WTC11 (cell line): ENCODE data around the gene NATD1. TPM values are rescaled to one million over a fixed set of nuclear protein-coding genes. Genes with fewer than 3 reads are reported as not detected.

Source experiments
- ATAC-seq: fragments of 200-7000 bp; cut with Tn5 transposase; 2 replicates; pipeline ENCODE4 v1.10.0; 2021; ENCODE audit warnings: mild to moderate bottlenecking, moderate library complexity
- CTCF ChIA-PET: fragments of 300-600 bp; sonication (Branson Sonifier 250); formaldehyde crosslinking; loops from one replicate; lab custom pipeline; 2021; ENCODE audit warnings: antibody characterized with exemption; lab: Charles Lee
- POLR2A ChIA-PET: fragments of 350-600 bp; sonication (Branson Sonifier 250); formaldehyde crosslinking; loops from one replicate; lab custom pipeline; 2021; ENCODE audit warnings: antibody characterized with exemption; lab: Charles Lee
- DNase-seq: peaks from one replicate; pipeline ENCODE4 v3.0.0; 2021; ENCODE audit warnings: low spot score
- H3K27ac Mint-ChIP-seq: 2 replicates; pipeline ENCODE4 v1.8.0; 2021; ENCODE audit warnings: mixed read lengths
- H3K27me3 Mint-ChIP-seq: 2 replicates; pipeline ENCODE4 v1.8.0; 2021; ENCODE audit warnings: low read depth, mild to moderate bottlenecking, moderate library complexity, mixed read lengths
- H3K36me3 Mint-ChIP-seq: 2 replicates; pipeline ENCODE4 v1.8.0; 2021; ENCODE audit warnings: mixed read lengths
- H3K4me1 Mint-ChIP-seq: 2 replicates; pipeline ENCODE4 v1.8.0; 2022; ENCODE audit warnings: mixed read lengths
- H3K4me3 Mint-ChIP-seq: 2 replicates; pipeline ENCODE4 v1.8.0; 2021; ENCODE audit warnings: mild to moderate bottlenecking, moderate library complexity, mixed read lengths
- H3K9me3 Mint-ChIP-seq: 2 replicates; pipeline ENCODE4 v1.8.0; 2021; ENCODE audit warnings: mixed read lengths
- FOXP1 ChIP-seq: sonication (generic); formaldehyde crosslinking; IDR thresholded peaks from 2 replicates; pipeline ENCODE4 v1.8.0; 2022; ENCODE audit warnings: missing genetic modification reagents, mild to moderate bottlenecking, moderate library complexity, borderline replicate concordance
- MXD4 ChIP-seq: fragments of 250-450 bp; sonication (Bioruptor Pico); IDR thresholded peaks from 2 replicates; pipeline ENCODE4 v1.8.0; 2021; ENCODE audit warnings: mild to moderate bottlenecking, moderate library complexity, borderline replicate concordance
- NFATC4 ChIP-seq: fragments of 250-450 bp; sonication (Bioruptor Pico); IDR thresholded peaks from 2 replicates; pipeline ENCODE4 v1.9.0; 2021; ENCODE audit warnings: mild to moderate bottlenecking
- NFE2L1 ChIP-seq: sonication (generic); formaldehyde crosslinking; IDR thresholded peaks from 2 replicates; pipeline ENCODE4 v1.8.1; 2023; ENCODE audit warnings: missing genetic modification reagents
- NFYB ChIP-seq: sonication (generic); formaldehyde crosslinking; conservative IDR thresholded peaks from 2 replicates; pipeline ENCODE4 v1.8.0; 2022; ENCODE audit warnings: low read depth, missing genetic modification reagents
- PRDM15 ChIP-seq: sonication (generic); formaldehyde crosslinking; IDR thresholded peaks from 2 replicates; pipeline ENCODE4 v1.8.0; 2022; ENCODE audit warnings: missing genetic modification reagents
- SMAD3 ChIP-seq: sonication (generic); formaldehyde crosslinking; IDR thresholded peaks from 2 replicates; pipeline ENCODE4 v1.8.0; 2022; ENCODE audit warnings: missing genetic modification reagents, mild to moderate bottlenecking, borderline replicate concordance
- SMAD4 ChIP-seq: sonication (generic); formaldehyde crosslinking; IDR thresholded peaks from 2 replicates; pipeline ENCODE4 v1.8.0; 2022; ENCODE audit warnings: mild to moderate bottlenecking, missing genetic modification reagents
- TCF7 ChIP-seq: sonication (generic); formaldehyde crosslinking; IDR thresholded peaks from 2 replicates; pipeline ENCODE4 v1.8.0; 2022; ENCODE audit warnings: mild to moderate bottlenecking, low read depth, missing genetic modification reagents, moderate library complexity
- TEAD1 ChIP-seq: sonication (generic); formaldehyde crosslinking; IDR thresholded peaks from 2 replicates; pipeline ENCODE4 v1.8.0; 2022; ENCODE audit warnings: mild to moderate bottlenecking, missing genetic modification reagents
- TP53 ChIP-seq: sonication (generic); formaldehyde crosslinking; IDR thresholded peaks from 2 replicates; pipeline ENCODE4 v1.8.1; 2023; ENCODE audit warnings: mild to moderate bottlenecking, missing genetic modification reagents
- ZNF219 ChIP-seq: sonication (generic); formaldehyde crosslinking; IDR thresholded peaks from 2 replicates; pipeline ENCODE4 v1.8.0; 2023; ENCODE audit warnings: missing genetic modification reagents, mild to moderate bottlenecking, borderline replicate concordance
- ZNF416 ChIP-seq: fragments of 250-450 bp; sonication (Bioruptor Pico); IDR thresholded peaks from 2 replicates; pipeline ENCODE4 v1.9.0; 2021; ENCODE audit warnings: mild to moderate bottlenecking, inconsistent platforms
- ZNF671 ChIP-seq: fragments of 250-450 bp; sonication (Bioruptor Pico); IDR thresholded peaks from 2 replicates; pipeline ENCODE4 v1.8.0; 2021; ENCODE audit warnings: mild to moderate bottlenecking
- total RNA-seq: library from RNA; stranded (reverse); gene quantifications from 3 replicates; pipeline ENCODE4 v1.2.3, GENCODE V29; 2021
- TF ChIP-seq, protein P1 (sequence below): sonication (generic); formaldehyde crosslinking; IDR thresholded peaks from 2 replicates; pipeline ENCODE4 v1.8.1; 2022; ENCODE audit warnings: mild to moderate bottlenecking, moderate library complexity, missing genetic modification reagents

NATD1 gene
- total RNA-seq, 1 experiment from 2014 or later: 10.1 TPM

DNA sequence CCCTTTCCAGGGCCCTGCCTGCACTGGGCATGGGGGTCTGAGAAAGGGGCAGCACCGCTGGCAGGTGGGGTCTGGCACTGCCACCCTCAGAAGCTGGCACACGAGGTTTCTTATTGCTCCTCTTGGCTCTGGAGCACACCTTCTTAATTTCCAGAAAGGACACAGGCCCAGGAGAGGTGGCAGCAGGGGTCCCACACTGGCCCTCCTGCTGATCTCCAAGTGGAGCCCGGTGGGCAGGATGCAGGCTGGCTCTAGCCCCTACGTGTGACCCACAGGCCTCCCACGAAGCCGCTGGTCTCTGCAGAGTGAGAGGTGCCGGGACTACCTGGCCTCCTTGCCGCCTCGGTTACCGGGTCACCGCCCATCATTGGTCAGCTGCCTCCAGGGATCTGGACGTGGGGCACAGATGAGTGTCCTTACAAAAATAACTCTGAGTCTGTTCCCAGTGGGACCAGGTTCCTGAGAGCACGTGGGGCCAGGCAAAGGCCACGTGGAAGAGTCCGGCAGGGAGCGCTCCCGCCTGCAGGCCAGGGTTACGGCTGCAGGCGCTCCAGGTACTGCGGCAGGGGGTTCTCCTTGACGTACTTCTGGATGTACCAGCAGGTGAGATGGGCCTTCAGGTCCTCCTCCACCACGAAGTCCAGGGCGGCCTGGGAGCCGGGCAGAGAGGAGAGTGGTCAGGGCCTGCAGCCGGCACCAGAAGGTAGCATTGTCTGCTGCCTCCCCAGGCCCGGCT lies 10.3 kb downstream of the NATD1 start:
- Mint-ChIP-seq H3K9me3 (no peaks in the 10 kb centered on the region), H3K36me3 (no peaks in the 10 kb centered on the region), H3K4me3 (no peak overlapping the region), H3K27me3 (no peaks in the 10 kb centered on the region), H3K4me1 (peaks cover 29% of the 10 kb centered on the region), H3K27ac (no peak overlapping the region)
- ATAC-seq: no peak
- ChIA-PET POLR2A (no interaction called here), CTCF (no interaction called here)
- TF ChIP-seq SMAD4 (CRISPR knock-in tag) (no peak), MXD4 (no peak), FOXP1 (CRISPR knock-in tag) (no peak), NFE2L1 (no peak), TP53 (CRISPR knock-in tag) (no peak)
- no peak for DNase-seq

DNA sequence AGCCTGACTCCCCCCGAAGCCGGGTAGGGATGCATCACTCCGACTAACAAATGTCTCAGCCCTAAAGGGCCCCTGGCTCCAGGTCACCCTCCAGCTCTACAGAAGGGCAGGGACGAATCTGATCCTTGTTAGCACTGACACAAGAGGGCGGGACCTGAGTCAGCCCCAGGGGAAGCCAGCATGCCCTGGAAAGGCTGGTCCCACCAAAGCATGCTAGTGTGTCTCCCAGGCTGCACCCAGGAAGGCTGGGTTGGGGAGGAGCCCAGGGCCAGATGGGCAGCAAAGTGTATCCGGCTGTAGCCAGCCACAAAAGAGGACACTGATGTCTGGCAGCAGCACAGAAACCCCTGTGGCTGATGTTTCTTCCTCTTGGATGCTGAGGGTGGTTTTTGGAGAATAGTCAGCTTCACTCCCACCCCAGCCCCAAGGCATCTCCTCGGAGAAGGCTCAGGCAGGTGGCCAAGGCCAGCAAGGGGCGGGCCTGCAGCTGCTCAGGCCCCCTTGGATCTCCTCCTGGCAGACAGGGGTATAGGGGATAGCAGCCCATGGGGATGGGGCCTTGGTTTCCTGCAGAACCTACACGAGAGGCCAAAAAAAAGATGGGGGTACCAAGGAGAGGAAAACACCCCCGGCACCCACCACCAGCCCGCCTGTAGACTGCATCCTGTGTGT lies 11.0 kb downstream of the NATD1 start:
- POLR2A ChIA-PET: no interaction called here
- Mint-ChIP-seq H3K27me3 (no peaks in the 10 kb centered on the region; the same call in 1 of the 2 replicates), H3K27ac (no peak overlapping the region), H3K36me3 (no peaks in the 10 kb centered on the region), H3K9me3 (no peaks in the 10 kb centered on the region), H3K4me1 (peaks cover 29% of the 10 kb centered on the region), H3K4me3 (no peak overlapping the region)
- TF ChIP-seq NFYB (CRISPR knock-in tag): no peak
- no peak for TF ChIP-seq PRDM15 (CRISPR knock-in tag)
- no peak for TF ChIP-seq ZNF671
- no peak for TF ChIP-seq TEAD1 (CRISPR knock-in tag)
- no peak for TF ChIP-seq SMAD3 (CRISPR knock-in tag)
- TF ChIP-seq ZNF416 (CRISPR knock-in tag): no peak
- TF ChIP-seq NFATC4 (CRISPR knock-in tag): no peak
- no peak for TF ChIP-seq ZNF219
- ATAC-seq (no peak), DNase-seq (no peak)
- CTCF ChIA-PET: interaction anchor here (1.2 kb wide), 1 partner anchor 29 kb away, joined by 4 read pairs; the partner anchor contains the start of gene TMEM11

DNA sequence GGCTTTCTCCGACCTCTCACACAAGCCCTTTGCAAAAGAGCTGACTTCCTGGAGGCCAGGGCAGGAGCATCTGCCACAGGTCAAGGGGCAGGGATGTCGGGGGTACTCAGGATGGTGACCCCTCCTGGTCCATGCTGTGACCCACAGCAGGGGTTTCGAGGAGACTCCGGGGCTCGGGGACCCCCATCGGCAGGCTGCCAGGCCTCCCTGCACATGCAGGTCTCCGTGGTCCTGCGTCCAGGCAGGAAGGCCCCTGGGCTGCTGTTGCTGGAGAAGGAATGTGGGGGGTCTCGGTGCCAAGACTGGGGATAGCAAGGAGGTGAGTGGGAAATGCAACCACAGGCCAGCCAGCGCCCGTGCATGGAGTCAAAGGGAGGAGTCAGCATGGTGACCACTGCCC lies 11.6 kb downstream of the NATD1 start:
- ChIA-PET CTCF (interaction anchor here (0.9 to 2.5 kb wide), 4 partner anchors 28 to 216 kb away, joined by 3 to 7 read pairs (median 6); partner anchors contain the start of gene TMEM11), POLR2A (no interaction called here)
- Mint-ChIP-seq H3K36me3 (no peaks in the 10 kb centered on the region), H3K9me3 (no peaks in the 10 kb centered on the region), H3K4me3 (no peak overlapping the region), H3K4me1 (peaks cover 29% of the 10 kb centered on the region), H3K27ac (no peak overlapping the region), H3K27me3 (no peaks in the 10 kb centered on the region; the same call in 1 of the 2 replicates)
- no peak for ATAC-seq
- TF ChIP-seq, protein P1, sequence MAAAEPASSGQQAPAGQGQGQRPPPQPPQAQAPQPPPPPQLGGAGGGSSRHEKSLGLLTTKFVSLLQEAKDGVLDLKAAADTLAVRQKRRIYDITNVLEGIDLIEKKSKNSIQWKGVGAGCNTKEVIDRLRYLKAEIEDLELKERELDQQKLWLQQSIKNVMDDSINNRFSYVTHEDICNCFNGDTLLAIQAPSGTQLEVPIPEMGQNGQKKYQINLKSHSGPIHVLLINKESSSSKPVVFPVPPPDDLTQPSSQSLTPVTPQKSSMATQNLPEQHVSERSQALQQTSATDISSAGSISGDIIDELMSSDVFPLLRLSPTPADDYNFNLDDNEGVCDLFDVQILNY (CRISPR knock-in tag): no peak
- TF ChIP-seq TCF7: no peak
- DNase-seq: no peak
